Globus pallidus (tissue), 1 donor: ENCODE results near the gene HEPHL1.

Experiments
- DNase-seq: peaks from one replicate; pipeline ENCODE4 v3.0.0-alpha.2; 2015; ENCODE audit warnings: low spot score

The HEPHL1 gene

DNA sequence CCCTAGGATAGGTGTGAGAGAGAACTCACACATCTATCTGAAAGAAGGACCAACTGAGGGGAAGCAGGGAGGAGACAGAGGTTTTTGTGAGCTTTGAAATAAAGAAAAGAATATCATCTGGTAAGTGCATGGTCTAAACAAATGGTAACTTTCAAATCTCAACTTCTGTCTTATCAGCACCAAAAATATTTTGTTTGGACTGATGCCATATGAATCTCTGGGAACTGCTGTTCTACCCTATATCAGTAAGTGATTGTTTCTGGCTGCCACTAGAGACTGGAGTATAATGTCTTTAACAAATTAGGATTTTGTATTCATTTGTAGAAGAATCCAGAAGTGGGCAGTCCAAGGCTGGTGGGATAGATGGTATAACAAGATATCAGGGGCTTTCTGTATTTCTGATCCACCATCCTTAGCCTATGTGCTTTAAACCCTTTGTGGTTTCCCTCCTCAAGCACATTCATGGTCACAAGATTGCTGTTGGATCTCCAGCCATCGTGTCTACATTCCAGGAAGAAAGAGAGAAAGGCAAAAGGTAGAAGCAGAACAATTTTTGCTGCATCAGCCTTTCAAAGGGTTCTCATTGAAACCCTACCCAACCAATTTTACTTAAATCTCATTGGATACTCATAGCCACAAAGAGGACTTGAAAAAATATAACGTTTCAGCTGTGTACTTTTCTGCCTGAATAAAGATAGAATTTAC is 4.7 kb downstream of the HEPHL1 start:
- no peak for DNase-seq

DNA sequence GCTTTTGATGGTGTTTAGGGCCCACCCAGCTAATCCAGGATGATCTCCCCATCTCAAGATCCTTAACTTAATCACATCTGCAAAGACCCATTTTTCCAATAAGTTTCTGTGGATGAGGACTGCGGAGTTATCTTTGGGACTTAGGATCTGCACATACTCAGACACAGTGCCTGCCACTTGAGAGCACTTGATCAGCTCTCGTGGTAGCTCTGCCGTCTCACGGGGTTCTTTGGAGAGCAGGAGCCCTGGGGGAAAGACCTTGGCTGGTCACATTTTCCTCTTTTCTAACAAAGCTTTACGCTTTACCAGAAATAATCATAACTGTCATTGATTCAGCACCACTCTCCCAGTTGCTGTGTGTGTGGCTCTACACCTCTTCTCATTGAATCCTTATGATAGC is 6.1 kb downstream of the HEPHL1 start:
- DNase-seq: no peak

DNA sequence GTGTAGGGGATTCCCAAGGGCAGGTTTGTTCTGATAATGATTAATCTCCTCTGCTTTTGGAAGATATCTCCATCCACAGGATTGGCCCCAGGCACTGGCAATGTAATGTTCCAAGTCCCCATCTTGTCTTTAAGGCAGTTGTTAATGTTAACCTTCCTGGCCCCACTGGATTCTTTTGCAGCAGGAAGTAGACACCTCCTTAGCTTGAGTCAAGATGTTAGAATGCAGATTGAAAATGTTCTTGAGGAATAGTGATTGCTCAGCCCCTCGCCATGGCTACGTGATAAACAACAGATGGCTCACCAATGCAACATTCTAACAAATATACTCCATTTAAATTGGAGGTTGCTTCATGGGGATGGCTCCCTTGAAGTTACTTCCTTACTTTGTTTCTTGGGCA is 7.3 kb downstream of the HEPHL1 start:
- DNase-seq: no peak

DNA sequence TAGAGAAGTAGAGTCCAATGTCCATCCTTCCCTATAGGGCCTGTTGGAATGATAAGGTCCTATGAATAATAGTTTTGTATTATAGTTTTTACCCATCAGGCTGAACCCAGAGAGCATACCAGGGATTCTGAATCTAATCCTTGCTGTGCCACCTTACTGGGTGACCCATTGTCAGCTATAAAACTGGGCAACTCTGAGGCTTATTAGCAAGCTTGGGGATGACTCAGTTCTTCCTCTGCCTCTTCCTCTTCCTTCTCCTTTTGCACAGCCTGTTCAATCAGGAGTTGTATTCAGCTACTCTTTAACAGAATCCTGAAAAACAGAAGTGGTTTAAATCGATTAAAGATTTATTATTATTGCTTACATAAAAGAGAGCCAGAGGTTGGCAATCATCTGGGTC is 8.9 kb downstream of the HEPHL1 start:
- no peak for DNase-seq

DNA sequence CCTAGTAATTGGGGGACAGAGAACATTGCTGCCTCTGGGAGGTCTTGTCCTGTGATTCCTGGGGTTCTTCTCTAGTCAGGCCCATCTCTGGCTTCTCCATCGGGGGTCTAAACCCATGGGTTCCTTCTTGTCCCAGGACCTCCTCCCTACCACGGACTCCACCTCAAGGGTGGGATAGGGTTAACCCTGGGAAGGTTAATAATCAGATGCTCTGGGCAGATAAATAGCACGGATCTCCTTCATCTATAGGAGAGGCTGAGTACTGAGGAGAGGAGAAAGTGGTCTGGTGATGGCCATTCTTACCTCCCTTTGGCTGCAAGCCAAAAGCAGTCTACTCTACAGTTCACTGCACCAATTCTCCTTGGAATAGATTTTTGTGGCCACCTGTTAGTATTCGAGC is 10.5 kb downstream of the HEPHL1 start:
- DNase-seq: no peak

DNA sequence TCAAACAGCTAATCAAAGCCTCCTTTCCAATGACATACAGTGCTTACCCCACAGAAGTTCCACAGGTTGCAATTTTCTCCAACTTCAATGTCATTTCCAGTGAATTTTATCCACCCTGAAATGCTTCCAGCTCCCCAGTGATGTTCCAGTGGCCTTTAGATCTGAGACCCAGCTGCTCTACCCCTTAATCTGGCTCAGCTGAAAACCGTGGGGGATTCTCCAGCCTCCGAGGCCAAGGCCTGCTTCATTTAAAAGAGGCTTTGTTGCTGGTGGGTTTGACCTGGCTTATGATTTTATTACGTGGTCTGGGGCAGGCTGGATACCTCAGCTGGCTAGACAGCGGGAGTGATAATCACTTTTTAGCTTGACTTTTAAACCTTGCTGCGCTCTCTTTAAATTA is 10.9 kb downstream of the HEPHL1 start:
- no peak for DNase-seq

DNA sequence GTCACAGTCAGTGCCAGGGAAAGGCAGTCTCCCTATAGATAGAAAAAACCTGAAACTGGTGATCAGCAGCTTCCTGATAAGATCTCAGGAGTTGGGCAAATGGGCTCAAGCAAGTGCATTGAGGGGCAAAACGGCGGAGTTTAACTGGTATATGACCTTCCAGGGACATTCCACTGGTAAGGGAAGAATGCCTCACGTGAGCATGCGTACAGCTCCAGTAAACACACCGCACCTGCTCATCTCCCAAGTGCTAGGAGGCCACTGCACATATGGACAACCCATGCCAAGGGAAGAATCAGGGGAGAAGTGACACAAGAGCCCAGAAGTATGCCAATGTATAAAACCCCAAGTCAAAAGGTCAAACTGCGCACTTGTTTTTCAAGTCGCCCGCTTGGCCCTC is 11.6 kb downstream of the HEPHL1 start:
- DNase-seq: no peak

DNA sequence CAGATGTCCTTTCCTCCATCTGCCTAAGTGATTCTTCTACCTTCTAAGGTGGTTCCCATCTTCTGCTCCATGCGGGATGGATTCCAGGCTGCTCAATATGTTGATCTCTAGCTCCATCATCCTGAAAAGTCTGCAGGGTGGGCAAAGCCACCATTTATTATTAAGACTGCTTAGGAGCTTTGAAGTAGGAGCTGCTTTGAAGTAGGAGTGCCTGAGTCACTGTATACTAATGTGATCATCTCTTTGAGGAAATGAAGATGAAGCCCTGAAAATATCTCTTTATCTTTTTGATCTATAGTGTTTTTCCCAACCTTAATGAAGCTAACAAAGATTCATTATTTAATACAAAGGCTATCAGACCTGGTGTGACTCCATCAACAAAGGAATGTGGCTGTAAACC is 13.1 kb downstream of the HEPHL1 start:
- no peak for DNase-seq

DNA sequence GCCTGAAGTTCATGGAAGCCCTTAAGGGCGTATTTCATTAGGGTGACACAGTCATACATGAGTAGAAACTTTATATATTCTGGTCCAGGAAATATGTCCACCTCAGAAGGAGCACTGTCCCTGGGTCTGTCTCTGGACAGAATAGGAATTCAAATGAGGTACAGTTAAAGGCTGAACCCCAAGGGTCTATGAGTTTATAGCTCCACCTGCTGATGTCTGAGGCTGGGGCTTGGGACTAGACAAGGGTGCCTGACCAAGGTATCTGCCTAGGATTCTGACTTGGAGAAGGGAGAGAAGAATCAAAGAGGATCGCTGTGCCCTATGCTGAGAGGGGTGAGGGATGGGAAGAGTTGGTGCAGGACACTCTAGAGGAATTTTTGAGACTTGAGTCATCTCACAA is 14.9 kb downstream of the HEPHL1 start:
- no peak for DNase-seq

DNA sequence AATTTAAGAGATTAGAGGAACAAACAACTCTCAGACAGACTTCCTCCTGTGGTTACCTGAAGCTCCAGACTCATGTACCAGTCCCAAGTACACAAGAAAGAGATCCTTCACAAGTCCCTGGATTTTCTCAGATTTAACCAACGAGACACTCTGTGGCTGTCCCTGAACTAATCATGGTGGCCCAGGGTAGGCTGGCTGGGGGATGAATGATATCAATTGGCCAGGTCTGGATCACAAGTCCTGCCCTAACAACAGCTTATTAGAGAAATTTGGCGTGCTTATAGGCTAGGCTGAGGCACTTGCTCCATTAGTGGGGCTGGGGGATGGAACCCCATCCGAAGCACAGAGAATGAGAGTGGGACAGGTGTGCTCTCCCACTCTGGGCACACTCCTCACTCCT is 22.1 kb downstream of the HEPHL1 start:
- no peak for DNase-seq

DNA sequence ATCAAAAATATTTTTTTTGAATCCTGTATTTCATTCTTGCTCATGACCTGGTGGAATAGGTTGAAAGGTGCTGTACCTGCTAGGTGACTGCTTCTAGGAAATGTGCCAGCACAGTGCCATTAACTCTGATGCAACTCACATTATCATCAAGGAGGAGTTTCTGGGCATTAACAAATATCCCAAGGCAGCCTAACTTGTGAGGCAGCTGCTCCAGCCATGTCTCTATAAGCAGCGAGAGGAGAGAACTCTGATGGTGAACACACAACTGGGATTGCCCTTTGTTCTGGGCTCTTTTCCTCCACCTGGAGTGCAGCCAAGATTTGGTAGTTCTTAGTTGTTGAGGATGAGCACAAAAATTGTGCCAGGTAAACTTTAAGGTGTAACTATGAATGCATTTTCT is 25.6 kb downstream of the HEPHL1 start:
- no peak for DNase-seq

DNA sequence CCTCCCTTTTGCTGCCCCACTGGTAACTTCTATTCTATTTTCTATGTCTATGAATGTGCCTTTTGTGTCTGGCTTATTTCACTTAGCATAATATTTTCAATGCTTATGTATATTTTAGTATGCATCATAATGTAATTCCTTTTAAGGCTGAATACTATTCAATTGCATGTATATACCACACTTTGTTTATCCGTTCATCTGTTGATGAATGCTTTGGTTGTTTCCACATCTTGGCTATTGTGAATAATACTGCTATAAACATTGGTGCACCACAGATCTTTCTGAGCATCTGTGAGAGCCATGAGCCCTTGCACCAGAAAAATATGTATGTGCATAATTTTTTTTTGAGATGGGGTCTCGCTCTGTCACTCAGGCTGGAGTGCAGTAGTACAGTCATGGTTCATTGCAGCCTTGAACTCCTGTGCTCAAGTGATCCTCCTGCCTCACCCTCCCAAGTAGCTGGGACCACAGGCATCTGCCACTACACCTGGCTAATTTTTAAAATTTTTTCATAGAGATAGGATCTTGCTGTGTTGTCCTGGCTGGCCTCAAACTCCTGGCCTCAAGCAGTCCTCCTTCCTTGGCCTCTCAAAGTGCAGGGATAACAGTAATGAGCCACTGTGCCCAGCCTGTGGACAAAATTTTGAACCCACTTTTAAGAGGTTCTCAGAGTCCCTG is 27.0 kb downstream of the HEPHL1 start:
- no peak for DNase-seq

DNA sequence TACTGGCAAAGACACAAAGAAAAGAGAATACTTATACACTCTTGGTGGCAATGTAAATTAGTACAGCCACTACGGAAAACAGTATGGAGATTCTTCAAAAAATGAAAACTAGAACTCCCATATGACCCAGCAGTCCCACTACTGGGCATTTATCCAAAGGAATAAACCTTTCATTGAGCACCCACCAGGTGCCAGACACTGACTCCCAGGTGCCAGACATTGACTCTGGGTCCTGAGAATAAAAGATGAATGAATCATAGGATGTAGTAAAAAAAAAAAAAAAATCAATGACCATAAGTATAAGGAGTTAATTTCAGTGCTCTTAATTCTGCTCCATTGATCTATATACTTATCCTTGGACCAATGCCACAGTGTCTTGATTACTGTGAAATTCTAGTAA is 28.2 kb downstream of the HEPHL1 start:
- DNase-seq: no peak

DNA sequence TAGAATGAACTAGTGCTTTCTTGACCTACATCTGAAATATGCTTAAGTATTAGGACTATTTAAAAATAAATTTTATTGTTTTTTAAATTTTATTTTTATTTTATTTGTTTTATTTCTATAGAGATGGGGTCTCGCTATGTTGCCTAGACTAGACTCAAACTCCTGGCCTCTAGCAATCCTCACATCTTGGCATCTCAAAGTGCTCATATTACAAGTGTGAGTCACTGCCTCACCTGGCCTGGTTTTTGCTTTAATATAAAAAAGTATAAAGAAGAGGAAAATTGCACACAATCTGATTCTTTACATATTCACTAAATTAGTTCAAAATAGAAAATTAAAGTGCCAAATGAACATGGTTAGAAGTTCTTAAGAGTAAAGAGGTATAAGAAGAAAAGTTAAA is 37.5 kb downstream of the HEPHL1 start:
- no peak for DNase-seq

DNA sequence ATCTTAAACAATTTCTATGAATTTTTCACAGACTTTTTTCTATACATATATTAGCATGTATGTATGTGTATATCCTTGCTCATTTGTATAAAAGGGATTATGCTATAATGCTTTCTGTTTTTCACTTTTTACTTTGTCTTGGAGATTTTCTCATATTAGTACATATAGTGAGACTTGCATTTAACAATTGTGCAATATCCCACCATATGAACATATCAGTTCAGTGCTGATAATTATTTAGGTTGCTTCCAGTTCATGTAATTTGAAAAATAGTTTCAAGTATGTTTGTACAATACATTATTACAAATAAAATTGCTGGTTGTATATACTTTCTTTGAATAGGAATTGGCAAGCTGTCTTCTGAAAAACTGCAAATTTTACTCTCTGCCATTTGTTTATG is 37.9 kb downstream of the HEPHL1 start:
- no peak for DNase-seq

DNA sequence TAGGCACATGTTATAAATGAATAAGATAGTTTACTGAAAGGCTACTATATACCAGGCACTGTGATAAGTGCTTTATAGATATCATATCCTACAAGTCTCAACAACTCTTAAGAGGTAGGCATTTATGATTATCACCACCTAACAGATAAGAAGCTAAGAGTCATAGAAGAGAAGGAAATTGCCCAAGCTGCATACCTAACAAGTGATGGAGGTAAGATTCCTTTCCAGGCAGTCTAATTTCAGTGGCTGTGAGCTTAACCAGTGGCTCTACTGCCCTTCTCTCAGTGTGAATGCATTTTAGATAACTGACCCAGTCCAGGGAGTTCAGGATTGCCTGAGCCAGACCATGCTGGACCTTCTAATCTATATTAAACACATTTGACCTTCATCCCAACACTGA is 39.2 kb downstream of the HEPHL1 start:
- DNase-seq: no peak

DNA sequence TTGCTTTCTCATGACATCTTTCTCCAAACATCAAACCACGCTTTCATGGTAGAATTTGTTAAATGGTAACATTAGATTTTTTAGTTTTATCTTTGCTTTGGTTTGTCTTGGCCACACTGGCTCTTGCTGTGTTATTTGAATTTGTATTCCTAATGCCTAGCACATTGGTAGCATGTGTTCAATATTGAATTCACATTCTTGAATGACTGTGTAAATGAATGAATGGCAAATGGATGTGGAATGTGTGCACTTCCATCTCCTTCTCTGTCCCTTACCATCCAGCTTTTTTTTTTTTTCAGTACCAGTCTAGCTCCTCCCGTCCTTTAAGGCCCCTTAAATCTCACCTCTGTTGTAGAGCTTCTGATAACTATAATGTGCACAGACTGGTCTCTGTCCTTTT is 41.2 kb downstream of the HEPHL1 start:
- no peak for DNase-seq

DNA sequence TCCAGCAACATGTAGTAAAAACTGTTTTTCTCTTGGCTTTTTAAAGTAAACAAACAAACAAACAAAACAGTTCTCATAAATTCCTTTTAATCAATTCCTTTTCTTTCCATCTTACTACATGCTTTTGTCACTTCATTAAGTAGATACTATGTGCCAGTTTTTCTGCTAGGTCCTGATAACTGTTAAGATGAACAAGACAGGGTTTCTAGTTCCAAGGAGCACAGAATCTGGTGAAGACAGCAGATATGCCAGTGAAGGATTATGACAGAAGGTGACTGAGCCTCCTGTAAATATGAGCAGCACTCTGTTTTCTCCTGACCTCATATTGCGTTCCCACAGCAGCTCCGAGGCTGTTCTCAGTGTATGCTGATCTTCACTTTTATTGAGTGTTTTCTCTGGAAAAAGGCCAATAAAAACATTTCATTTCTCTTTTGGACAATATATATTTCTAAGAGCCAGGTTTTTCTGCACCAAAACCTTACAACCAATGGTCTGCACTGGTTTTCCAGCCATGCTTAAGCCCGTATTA is 45.8 kb downstream of the HEPHL1 start:
- DNase-seq: no peak

DNA sequence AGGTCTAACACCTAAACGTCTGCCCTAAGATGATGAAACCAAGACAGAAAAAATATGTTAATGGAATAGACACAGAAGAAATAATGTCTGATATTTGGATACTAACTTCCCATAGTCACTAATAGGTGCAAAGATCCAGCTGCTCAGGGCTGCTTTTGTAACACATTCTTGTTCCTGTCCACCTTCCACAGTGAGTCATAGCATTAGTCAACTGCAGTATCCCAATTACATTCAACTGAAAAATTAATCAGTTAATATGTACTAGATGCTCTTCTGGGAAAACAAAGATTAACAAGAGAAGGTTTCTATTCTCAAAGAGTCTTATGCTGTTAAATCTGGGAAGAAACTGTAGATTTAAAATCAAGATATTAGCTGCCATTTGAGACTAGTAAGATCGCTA is 47.6 kb downstream of the HEPHL1 start:
- no peak for DNase-seq

DNA sequence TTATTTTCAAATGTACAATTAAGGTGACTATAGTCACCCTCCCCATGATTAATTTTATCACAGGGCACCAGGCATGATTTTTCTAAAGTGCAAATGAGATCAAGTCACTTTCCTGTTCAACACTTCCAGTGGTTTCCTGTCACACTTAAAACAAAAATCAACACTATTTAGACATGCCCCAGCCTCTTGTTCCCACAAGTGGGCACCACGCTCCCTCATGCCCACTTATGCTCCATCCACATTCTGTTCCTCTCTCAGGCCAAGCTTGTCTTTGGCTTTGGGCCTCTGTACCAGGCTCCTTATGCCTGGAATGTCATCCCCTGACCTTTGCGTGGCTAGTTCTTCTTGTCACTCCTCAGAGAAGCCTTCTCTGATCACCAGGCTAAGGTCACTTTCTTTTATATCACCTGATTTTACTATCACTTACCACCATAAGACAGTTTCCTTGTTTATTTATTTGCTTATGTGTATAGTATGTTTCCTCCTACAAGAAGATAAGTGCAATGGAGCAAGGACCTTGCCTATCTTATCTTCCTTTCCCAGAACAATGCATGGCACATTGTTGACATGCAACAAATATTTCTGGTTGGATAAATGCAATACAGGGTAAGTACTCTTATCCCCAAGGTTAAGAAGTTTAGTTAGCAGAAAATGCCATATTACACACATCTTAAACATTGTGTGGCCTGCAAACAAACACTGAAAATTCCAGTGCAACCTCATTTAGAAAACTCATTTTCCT is 56.6 kb downstream of the HEPHL1 start:
- DNase-seq: no peak

DNA sequence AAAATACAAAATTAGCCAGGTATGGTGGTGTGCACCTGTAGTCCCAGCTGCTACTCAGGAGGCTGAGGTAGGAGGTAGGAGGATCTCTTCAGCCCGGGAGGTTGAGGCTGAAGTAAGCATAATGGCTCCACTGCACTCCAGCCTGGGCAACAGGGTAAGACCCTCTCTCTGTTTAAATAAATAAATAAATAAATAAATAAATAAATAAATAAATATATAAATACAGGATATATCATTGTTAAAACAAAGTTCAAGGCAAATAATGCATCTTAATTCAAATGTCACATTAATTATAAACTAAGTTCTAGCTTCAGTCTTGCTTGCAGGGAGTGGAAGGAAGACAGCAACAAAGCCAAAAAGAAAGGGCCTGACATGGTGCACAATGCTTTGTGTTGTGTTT is 63.0 kb downstream of the HEPHL1 start:
- no peak for DNase-seq

DNA sequence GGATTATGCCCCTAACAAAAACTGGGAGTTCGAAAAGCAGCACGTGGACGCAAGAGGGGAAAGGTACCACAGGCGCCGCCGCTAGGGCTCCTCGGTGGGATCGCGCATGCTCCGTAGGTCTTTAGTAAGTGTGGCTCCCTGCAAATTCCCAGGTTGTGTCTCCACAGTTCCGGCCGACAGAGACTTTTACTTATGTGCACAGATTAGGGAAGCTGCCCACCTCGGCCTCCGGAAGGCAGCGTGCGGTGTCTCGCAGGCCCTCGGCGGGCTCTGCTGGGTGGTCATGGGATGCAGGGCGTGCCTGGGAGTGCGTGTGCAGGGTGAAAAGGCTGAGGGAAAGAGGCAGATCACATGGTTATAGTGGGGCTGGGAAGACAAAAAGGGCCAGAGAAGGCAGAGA is 67.8 kb downstream of the HEPHL1 start:
- DNase-seq: no peak

DNA sequence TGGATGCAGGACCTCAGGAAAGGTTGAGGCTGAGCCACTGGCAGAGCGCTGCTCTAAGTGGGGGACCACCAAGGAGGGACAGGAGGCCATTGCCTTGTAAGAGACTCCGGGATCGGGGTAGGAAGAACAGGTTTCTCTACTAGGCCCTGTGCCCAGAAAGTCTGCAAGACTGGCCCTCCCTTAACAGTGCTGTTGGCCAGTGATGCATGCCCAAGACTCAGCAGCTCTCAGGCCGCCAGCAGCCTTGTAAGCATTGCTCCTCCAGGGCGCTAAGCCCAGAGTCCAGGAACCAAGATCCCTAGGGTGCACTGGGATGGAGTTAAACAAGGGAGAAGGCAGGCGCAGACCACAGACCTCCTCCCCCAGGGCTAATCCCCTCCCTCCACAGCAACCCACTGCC is 68.2 kb downstream of the HEPHL1 start:
- DNase-seq: no peak
